DND-41 (cell line): ENCODE results near the gene DENND2A.

Source experiments
- CTCF ChIP-seq: IDR thresholded peaks from 2 replicates; pipeline ENCODE4 v1.5.1; 2012; ENCODE audit warnings: borderline replicate concordance, low read length, moderate library complexity, mild to moderate bottlenecking; ENCODE audit not compliant: poor library complexity, severe bottlenecking; ENCODE audit errors: extremely low read depth
- EZH2 ChIP-seq: IDR thresholded peaks from 3 replicates; pipeline ENCODE4 v1.6.1; 2012; ENCODE audit warnings: borderline replicate concordance, low read depth, mild to moderate bottlenecking, moderate library complexity, low read length, inconsistent platforms; ENCODE audit not compliant: severe bottlenecking

- no peak for TF ChIP-seq CTCF
- no peak for TF ChIP-seq EZH2
These were observed 77.6 kb downstream of the DENND2A start for GRCh38 chr7:140562926-140563481.
